Liver (tissue), 3 donors: ENCODE results near the gene TPRG1L.

Source experiments
- ATF3 ChIP-seq: IDR thresholded peaks from 2 replicates; pipeline ENCODE4 v1.6.1; 2016; ENCODE audit warnings: antibody characterized with exemption
- EGR1 ChIP-seq, 2 donors: IDR thresholded peaks; 2 replicates each; pipeline ENCODE4 v1.6.1; 2016 to 2018; ENCODE audit warnings: antibody characterized with exemption in 2 of 2, low read depth in 2 of 2
- GABPA ChIP-seq, 2 donors: IDR thresholded peaks in 1 of 2; conservative IDR thresholded peaks in 1 of 2; 2 replicates each; pipeline ENCODE4 v1.6.1; 2016; ENCODE audit warnings: antibody characterized with exemption in 2 of 2, mild to moderate bottlenecking in 1 of 2, moderate library complexity in 1 of 2
- HNF4G ChIP-seq: IDR thresholded peaks from 2 replicates; pipeline ENCODE4 v1.6.1; 2016; ENCODE audit warnings: antibody characterized with exemption
- JUND ChIP-seq, 2 donors: IDR thresholded peaks; 2 replicates each; pipeline ENCODE4 v1.6.1; 2016; ENCODE audit warnings: antibody characterized with exemption in 2 of 2
- MAX ChIP-seq: IDR thresholded peaks from 2 replicates; pipeline ENCODE4 v1.6.1; 2016; ENCODE audit warnings: antibody characterized with exemption
- REST ChIP-seq: IDR thresholded peaks from 2 replicates; pipeline ENCODE4 v1.6.1; 2016; ENCODE audit warnings: antibody characterized with exemption, mild to moderate bottlenecking
- TAF1 ChIP-seq: conservative IDR thresholded peaks from 2 replicates; pipeline ENCODE4 v1.6.1; 2016; ENCODE audit warnings: antibody characterized with exemption, mild to moderate bottlenecking
- YY1 ChIP-seq: IDR thresholded peaks from 2 replicates; pipeline ENCODE4 v1.6.1; 2016; ENCODE audit warnings: antibody characterized with exemption, mild to moderate bottlenecking
- TF ChIP-seq, protein P1 (sequence below): fragments of 150-350 bp; IDR thresholded peaks from 2 replicates; pipeline ENCODE4 v1.5.1; 2017; ENCODE audit warnings: improper control_type of control experiment, low read depth, low read length; ENCODE audit not compliant: missing input control
- TF ChIP-seq, protein P2 (sequence below): IDR thresholded peaks from 2 replicates; pipeline ENCODE4 v1.6.1; 2016; ENCODE audit warnings: antibody characterized with exemption
- donor health status: healthy.
- donor health status: healthy.

DNA sequence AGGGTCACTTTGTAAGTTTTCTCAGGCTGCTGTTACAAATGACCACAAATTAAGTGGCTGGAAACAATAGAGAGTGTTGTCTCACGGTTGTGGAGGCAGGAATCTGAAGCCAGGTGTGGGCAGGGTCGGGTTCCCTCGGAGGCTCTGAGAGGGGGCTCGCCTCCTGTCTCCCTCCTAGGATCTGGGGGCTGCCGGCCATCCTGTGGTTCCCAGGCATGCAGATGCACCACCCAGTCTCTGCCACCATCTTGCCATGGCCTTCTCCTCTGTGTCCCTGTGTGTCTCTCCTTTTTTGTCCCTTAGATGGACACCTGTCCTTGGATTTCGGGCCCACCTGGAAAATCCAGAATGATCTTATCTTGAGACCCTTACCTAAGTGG lies 32.3 kb downstream of the TPRG1L start:
- TF ChIP-seq, protein P1, sequence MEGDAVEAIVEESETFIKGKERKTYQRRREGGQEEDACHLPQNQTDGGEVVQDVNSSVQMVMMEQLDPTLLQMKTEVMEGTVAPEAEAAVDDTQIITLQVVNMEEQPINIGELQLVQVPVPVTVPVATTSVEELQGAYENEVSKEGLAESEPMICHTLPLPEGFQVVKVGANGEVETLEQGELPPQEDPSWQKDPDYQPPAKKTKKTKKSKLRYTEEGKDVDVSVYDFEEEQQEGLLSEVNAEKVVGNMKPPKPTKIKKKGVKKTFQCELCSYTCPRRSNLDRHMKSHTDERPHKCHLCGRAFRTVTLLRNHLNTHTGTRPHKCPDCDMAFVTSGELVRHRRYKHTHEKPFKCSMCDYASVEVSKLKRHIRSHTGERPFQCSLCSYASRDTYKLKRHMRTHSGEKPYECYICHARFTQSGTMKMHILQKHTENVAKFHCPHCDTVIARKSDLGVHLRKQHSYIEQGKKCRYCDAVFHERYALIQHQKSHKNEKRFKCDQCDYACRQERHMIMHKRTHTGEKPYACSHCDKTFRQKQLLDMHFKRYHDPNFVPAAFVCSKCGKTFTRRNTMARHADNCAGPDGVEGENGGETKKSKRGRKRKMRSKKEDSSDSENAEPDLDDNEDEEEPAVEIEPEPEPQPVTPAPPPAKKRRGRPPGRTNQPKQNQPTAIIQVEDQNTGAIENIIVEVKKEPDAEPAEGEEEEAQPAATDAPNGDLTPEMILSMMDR: no peak
- TF ChIP-seq REST (no peak), JUND (IDR thresholded peaks at IDR 0.05) (no peak), YY1 (no peak), TAF1 (no peak), EGR1 (IDR thresholded peaks at IDR 0.05; ENCODE audit: low read depth in 2 of 2) (no peak), MAX (no peak), ATF3 (no peak), HNF4G (no peak), GABPA (IDR thresholded peaks at IDR 0.05 in 1 of 2, conservative IDR thresholded peaks at IDR 0.05 in 1 of 2) (no peak)
- TF ChIP-seq, protein P2, sequence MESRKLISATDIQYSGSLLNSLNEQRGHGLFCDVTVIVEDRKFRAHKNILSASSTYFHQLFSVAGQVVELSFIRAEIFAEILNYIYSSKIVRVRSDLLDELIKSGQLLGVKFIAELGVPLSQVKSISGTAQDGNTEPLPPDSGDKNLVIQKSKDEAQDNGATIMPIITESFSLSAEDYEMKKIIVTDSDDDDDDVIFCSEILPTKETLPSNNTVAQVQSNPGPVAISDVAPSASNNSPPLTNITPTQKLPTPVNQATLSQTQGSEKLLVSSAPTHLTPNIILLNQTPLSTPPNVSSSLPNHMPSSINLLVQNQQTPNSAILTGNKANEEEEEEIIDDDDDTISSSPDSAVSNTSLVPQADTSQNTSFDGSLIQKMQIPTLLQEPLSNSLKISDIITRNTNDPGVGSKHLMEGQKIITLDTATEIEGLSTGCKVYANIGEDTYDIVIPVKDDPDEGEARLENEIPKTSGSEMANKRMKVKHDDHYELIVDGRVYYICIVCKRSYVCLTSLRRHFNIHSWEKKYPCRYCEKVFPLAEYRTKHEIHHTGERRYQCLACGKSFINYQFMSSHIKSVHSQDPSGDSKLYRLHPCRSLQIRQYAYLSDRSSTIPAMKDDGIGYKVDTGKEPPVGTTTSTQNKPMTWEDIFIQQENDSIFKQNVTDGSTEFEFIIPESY: no peak
